H9 (cell line): ENCODE results near the gene SDE2. TPM values are rescaled to one million over a fixed set of nuclear protein-coding genes. Genes with fewer than 3 reads are reported as not detected.

ENCODE experiments used
- DNase-seq: peaks from one replicate; pipeline ENCODE4 v3.0.0-alpha.2; 2017
- H2AFZ ChIP-seq: one replicate; pipeline ENCODE4 v1.6.1; 2013; ENCODE audit warnings: mild to moderate bottlenecking, low read length, control low read depth, moderate library complexity
- H2AK5ac ChIP-seq: 2 replicates; pipeline ENCODE4 v1.6.1; 2013; ENCODE audit warnings: low read length, control low read depth, mixed read lengths; ENCODE audit not compliant: insufficient read length
- H2BK120ac ChIP-seq: one replicate; pipeline ENCODE4 v1.6.1; 2013; ENCODE audit warnings: low read depth, mild to moderate bottlenecking, low read length, control low read depth, inconsistent platforms; ENCODE audit not compliant: poor library complexity, severe bottlenecking
- H2BK12ac ChIP-seq: 2 replicates; pipeline ENCODE4 v1.6.1; 2013; ENCODE audit warnings: low read length, control low read depth, mixed read lengths, low read depth; ENCODE audit not compliant: insufficient read length
- H2BK15ac ChIP-seq: 2 replicates; pipeline ENCODE4 v1.6.1; 2013; ENCODE audit warnings: low read depth, low read length, control low read depth
- H2BK20ac ChIP-seq: one replicate; pipeline ENCODE4 v1.6.1; 2013; ENCODE audit warnings: low read depth, mild to moderate bottlenecking, low read length, control low read depth, inconsistent platforms; ENCODE audit not compliant: poor library complexity, severe bottlenecking
- H2BK5ac ChIP-seq: 2 replicates; pipeline ENCODE4 v1.6.1; 2013; ENCODE audit warnings: low read length, control low read depth, mixed read lengths; ENCODE audit not compliant: insufficient read length
- H3K14ac ChIP-seq: 2 replicates; pipeline ENCODE4 v1.6.1; 2013; ENCODE audit warnings: low read length, control low read depth; ENCODE audit not compliant: insufficient read depth
- H3K18ac ChIP-seq: 2 replicates; pipeline ENCODE4 v1.6.1; 2013; ENCODE audit warnings: low read depth, mild to moderate bottlenecking, mixed read lengths, low read length, control low read depth; ENCODE audit not compliant: insufficient read length
- H3K23ac ChIP-seq: 2 replicates; pipeline ENCODE4 v1.6.1; 2013; ENCODE audit warnings: low read length, control low read depth, mixed read lengths, low read depth; ENCODE audit not compliant: insufficient read length
- H3K23me2 ChIP-seq: 2 replicates; pipeline ENCODE4 v1.6.1; 2013; ENCODE audit warnings: low read depth, mild to moderate bottlenecking, mixed read lengths, low read length, control low read depth; ENCODE audit not compliant: insufficient read length, poor library complexity, severe bottlenecking
- H3K27ac ChIP-seq: 2 replicates; pipeline ENCODE4 v1.5.1; 2013; ENCODE audit warnings: low read length, control low read depth, mixed read lengths, low read depth; ENCODE audit not compliant: insufficient read length
- H3K27me3 ChIP-seq: 2 replicates; pipeline ENCODE4 v1.6.1; 2013; ENCODE audit warnings: low read length, control low read depth, inconsistent platforms; ENCODE audit not compliant: insufficient read depth
- H3K4ac ChIP-seq: 2 replicates; pipeline ENCODE4 v1.6.1; 2013; ENCODE audit warnings: low read depth, mild to moderate bottlenecking, control low read depth, inconsistent platforms, low read length, moderate library complexity
- H3K4me1 ChIP-seq: 2 replicates; pipeline ENCODE4 v1.6.1; 2013; ENCODE audit warnings: low read length, control low read depth, inconsistent platforms; ENCODE audit not compliant: insufficient read depth
- H3K4me2 ChIP-seq: 2 replicates; pipeline ENCODE4 v1.6.1; 2013; ENCODE audit warnings: low read length, control low read depth, mixed read lengths; ENCODE audit not compliant: insufficient read length, insufficient read depth
- H3K56ac ChIP-seq: 2 replicates; pipeline ENCODE4 v1.6.1; 2013; ENCODE audit warnings: low read depth, mild to moderate bottlenecking, mixed read lengths, low read length, control low read depth; ENCODE audit not compliant: insufficient read length
- H3K79me1 ChIP-seq: 2 replicates; pipeline ENCODE4 v1.6.1; 2013; ENCODE audit warnings: low read depth, mild to moderate bottlenecking, moderate library complexity, low read length, control low read depth, inconsistent platforms; ENCODE audit not compliant: insufficient read depth, poor library complexity, severe bottlenecking
- H3K79me2 ChIP-seq: 2 replicates; pipeline ENCODE4 v1.6.1; 2013; ENCODE audit warnings: low read length, control low read depth, inconsistent platforms; ENCODE audit not compliant: insufficient read depth
- H3K9ac ChIP-seq: 2 replicates; pipeline ENCODE4 v1.6.1; 2013; ENCODE audit warnings: low read length, control low read depth, mixed read lengths; ENCODE audit not compliant: insufficient read length; ENCODE audit errors: extremely low read depth
- H3K9me3 ChIP-seq: one replicate; pipeline ENCODE4 v1.6.1; 2013; ENCODE audit warnings: low read depth, low read length, inconsistent platforms; ENCODE audit not compliant: control insufficient read depth
- H3T11ph ChIP-seq: one replicate; pipeline ENCODE4 v1.6.1; 2013; ENCODE audit warnings: mild to moderate bottlenecking, low read length, control low read depth, inconsistent platforms
- H4K20me1 ChIP-seq: one replicate; pipeline ENCODE4 v1.6.1; 2013; ENCODE audit not compliant: control insufficient read depth, insufficient read length, insufficient read depth
- H4K5ac ChIP-seq: 2 replicates; pipeline ENCODE4 v1.6.1; 2013; ENCODE audit warnings: low read depth, mild to moderate bottlenecking, mixed read lengths, low read length, control low read depth; ENCODE audit not compliant: insufficient read length
- H4K8ac ChIP-seq: replicated peaks from 2 replicates; pipeline ENCODE4 v1.6.1; 2013; ENCODE audit warnings: low read length, control low read depth, mixed read lengths, low read depth; ENCODE audit not compliant: insufficient read length
- H4K91ac ChIP-seq: 2 replicates; pipeline ENCODE4 v1.6.1; 2013; ENCODE audit warnings: low read depth, mild to moderate bottlenecking, moderate library complexity, mixed read lengths, low read length, control low read depth; ENCODE audit not compliant: insufficient read length
- H3K27ac Mint-ChIP-seq, 3 experiments: 2 replicates in 2 of 3; 3 replicates in 1 of 3; pipeline ENCODE4 v1.8.0; 2020 to 2021; ENCODE audit warnings: mixed read lengths in 3 of 3, mild to moderate bottlenecking in 1 of 3, moderate library complexity in 1 of 3
- H3K27me3 Mint-ChIP-seq: 2 replicates; pipeline ENCODE4 v1.8.0; 2021; ENCODE audit warnings: low read depth, mild to moderate bottlenecking, moderate library complexity, mixed read lengths
- H3K36me3 Mint-ChIP-seq, 3 experiments: 2 replicates in 2 of 3; 3 replicates in 1 of 3; pipeline ENCODE4 v1.8.0; 2020 to 2021; ENCODE audit warnings: low read depth in 3 of 3, mixed read lengths in 3 of 3; ENCODE audit not compliant: insufficient read depth in 1 of 3
- H3K4me1 Mint-ChIP-seq, 2 experiments: 2 replicates each; pipeline ENCODE4 v1.8.0; 2020; ENCODE audit warnings: mixed read lengths in 2 of 2
- H3K4me3 Mint-ChIP-seq, 2 experiments: 2 replicates in 1 of 2; 3 replicates in 1 of 2; pipeline ENCODE4 v1.8.0; 2020 to 2021; ENCODE audit warnings: mild to moderate bottlenecking in 2 of 2, mixed read lengths in 2 of 2, moderate library complexity in 1 of 2
- H3K9me3 Mint-ChIP-seq, 2 experiments: 2 replicates in 1 of 2; 3 replicates in 1 of 2; pipeline ENCODE4 v1.8.0; 2020; ENCODE audit warnings: mild to moderate bottlenecking in 2 of 2, mixed read lengths in 2 of 2, moderate library complexity in 1 of 2
- WGBS: extraction: QIAGEN DNeasy Blood & Tissue Kit; methylation state at CpG from one replicate; pipeline ENCODE4 v1.1.7; 2013; ENCODE audit warnings: missing lambda C conversion rate, low lambda C conversion rate, mixed read lengths; ENCODE audit not compliant: insufficient read length; ENCODE audit errors: extremely low coverage; 5-methylcytosine and 5-hydroxymethylcytosine counted together
- total RNA-seq: library from RNA; stranded (reverse); gene quantifications from 2 replicates; pipeline ENCODE4 v1.2.1, GENCODE V29; 2021
- TF ChIP-seq, protein P1 (sequence below): fragments of 200-600 bp; sonication (generic); conservative IDR thresholded peaks from 3 replicates; pipeline ENCODE4 v1.8.0; 2021; ENCODE audit warnings: antibody characterized with exemption, mild to moderate bottlenecking

The SDE2 gene
- total RNA-seq, 1 experiment from 2014 or later: 20.5 TPM

DNA sequence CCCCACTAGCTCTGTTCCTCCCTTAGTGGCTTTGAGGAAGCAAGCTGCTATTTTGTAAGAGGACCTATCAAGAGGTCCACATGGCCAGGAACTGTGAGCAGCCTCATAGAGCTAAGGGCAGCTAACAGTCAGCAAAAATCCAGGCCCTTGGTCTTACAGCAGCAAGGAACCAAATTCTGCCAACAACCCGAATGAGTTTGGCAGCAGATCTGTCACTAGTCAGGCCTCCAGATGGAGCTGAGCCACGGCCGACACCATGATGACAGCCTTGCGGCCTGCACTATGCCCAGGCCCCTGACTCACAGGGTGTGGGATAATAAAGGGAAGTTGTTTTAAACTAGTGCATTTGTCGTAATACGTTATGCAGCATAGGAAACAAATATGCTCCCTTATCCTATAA is 35.3 kb upstream of the SDE2 start:
- Mint-ChIP-seq H3K4me3 (no peak overlapping the region), H3K36me3 (no peaks in the 10 kb centered on the region), H3K27me3 (peaks cover 1% of the 10 kb centered on the region), H3K27ac (no peak overlapping the region), H3K4me1 (no peaks in the 10 kb centered on the region; a peak in 1 of 4 replicates), H3K9me3 (no peaks in the 10 kb centered on the region)
- H3K4ac ChIP-seq: no peak overlapping the region
- no peaks in the 10 kb centered on the region for H3K79me1 ChIP-seq
- no peak overlapping the region for H4K8ac ChIP-seq
- H3K9me3 ChIP-seq: no peaks in the 10 kb centered on the region
- no peak overlapping the region for H4K5ac ChIP-seq
- no peaks in the 10 kb centered on the region for H3K79me2 ChIP-seq
- H2BK20ac ChIP-seq: no peak overlapping the region
- H3T11ph ChIP-seq: no peak overlapping the region
- no peak overlapping the region for H4K91ac ChIP-seq
- H3K14ac ChIP-seq: no peak overlapping the region
- H3K18ac ChIP-seq: no peak overlapping the region
- DNase-seq: no peak
- H3K27ac ChIP-seq: no peak overlapping the region
- no peak overlapping the region for H2BK15ac ChIP-seq
- TF ChIP-seq, protein P1, sequence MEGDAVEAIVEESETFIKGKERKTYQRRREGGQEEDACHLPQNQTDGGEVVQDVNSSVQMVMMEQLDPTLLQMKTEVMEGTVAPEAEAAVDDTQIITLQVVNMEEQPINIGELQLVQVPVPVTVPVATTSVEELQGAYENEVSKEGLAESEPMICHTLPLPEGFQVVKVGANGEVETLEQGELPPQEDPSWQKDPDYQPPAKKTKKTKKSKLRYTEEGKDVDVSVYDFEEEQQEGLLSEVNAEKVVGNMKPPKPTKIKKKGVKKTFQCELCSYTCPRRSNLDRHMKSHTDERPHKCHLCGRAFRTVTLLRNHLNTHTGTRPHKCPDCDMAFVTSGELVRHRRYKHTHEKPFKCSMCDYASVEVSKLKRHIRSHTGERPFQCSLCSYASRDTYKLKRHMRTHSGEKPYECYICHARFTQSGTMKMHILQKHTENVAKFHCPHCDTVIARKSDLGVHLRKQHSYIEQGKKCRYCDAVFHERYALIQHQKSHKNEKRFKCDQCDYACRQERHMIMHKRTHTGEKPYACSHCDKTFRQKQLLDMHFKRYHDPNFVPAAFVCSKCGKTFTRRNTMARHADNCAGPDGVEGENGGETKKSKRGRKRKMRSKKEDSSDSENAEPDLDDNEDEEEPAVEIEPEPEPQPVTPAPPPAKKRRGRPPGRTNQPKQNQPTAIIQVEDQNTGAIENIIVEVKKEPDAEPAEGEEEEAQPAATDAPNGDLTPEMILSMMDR: no peak
- H3K56ac ChIP-seq: no peak overlapping the region
- H2AK5ac ChIP-seq: no peak overlapping the region
- H2BK12ac ChIP-seq: no peak overlapping the region
- H3K4me1 ChIP-seq: no peaks in the 10 kb centered on the region
- H3K9ac ChIP-seq: no peak overlapping the region
- no peak overlapping the region for H2AFZ ChIP-seq
- H2BK120ac ChIP-seq: no peak overlapping the region
- no peaks in the 10 kb centered on the region for H3K27me3 ChIP-seq
- H4K20me1 ChIP-seq: no peaks in the 10 kb centered on the region
- no peak overlapping the region for H2BK5ac ChIP-seq
- H3K23ac ChIP-seq: no peak overlapping the region
- H3K4me2 ChIP-seq: no peak overlapping the region
- no CpG with 5 or more reads among the region's 6 CpGs for WGBS
- H3K23me2 ChIP-seq: no peaks in the 10 kb centered on the region
